ENCODE measurements around the gene CDK14. TPM values are rescaled to one million over a fixed set of nuclear protein-coding genes. Genes with fewer than 3 reads are reported as not detected.

CDK14 gene
- total and polyA plus RNA-seq, 5 experiments from 2014 or later, result 0.15 to 3.6 (median 2.8) TPM; not detected in 2

DNA sequence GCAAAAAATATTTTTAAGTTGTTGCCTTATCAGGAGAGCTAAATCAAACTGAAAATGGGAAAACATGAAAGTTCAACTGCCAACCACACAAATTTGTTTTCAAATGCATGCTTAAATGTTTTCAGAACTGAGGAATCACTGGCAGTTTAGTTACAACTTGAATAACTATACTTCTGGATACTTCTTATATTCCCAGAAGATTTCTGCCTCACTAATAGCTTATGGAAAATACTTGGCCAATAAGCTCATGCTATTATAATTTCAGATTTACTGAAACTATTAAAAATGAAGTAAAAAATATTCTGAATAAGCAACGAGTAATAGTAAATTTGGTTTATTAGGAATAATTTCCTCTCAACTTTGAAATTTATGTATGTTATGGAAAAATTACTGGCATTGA is 222.2 kb downstream of the CDK14 start:
- no peaks in the 10 kb centered on the region for H3K27me3 Mint-ChIP-seq
- POLR2A ChIA-PET, result no interaction called here
- H3K9me3 Mint-ChIP-seq, result peaks cover 0 to 11% (median 6%) of the 10 kb centered on the region in 9 donors
- DNase-seq (no peak), ATAC-seq (no peak)
- H3K36me3 Mint-ChIP-seq, result no peaks in the 10 kb centered on the region
- H3K27ac Mint-ChIP-seq, result no peak overlapping the region
- H3K4me1 Mint-ChIP-seq, result no peaks in the 10 kb centered on the region
- no peak overlapping the region for H3K4me3 Mint-ChIP-seq

DNA sequence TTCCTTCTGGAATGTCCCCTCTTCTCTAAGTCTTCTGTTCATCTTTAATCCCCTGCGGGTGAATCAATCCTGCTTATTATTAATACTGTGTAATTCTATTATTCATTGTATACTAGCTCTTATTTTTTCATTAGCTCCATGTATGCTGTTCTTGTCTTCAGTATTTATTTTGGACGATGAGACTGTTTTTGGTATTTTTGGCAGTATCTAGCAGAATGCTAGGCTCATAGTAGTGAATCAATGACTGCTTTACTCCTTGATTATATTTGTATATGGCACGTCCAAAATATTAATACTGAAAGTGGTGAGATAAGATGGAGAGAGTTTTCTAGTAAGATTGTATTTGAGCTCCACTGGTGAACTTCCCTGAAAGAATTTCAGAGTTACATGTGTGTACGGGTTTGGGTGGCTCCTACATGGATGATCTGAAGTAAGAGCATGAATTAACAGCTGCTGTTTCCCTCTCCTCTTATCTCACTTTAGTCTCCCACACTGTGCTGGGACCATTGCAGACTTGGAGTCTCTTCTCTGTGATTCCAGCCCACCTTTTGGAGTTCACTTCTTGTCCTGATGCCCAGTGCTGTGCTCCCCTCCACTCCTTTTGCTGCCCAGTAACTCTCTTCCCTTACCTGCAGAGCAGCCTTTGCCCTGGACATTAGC is 226.0 kb downstream of the CDK14 start:
- H3K4me3 Mint-ChIP-seq, result no peak overlapping the region
- H3K27ac Mint-ChIP-seq, result no peak overlapping the region
- ATAC-seq, result no peak
- DNase-seq, result no peak
- no peaks in the 10 kb centered on the region for H3K4me1 Mint-ChIP-seq
- no peaks in the 10 kb centered on the region for H3K36me3 Mint-ChIP-seq
- POLR2A ChIA-PET, result no interaction called here
- H3K9me3 Mint-ChIP-seq, result peaks cover 0 to 10% (median 0%) of the 10 kb centered on the region in 9 donors
- H3K27me3 Mint-ChIP-seq, result peaks cover 0 to 2% (median 0%) of the 10 kb centered on the region in 5 donors

DNA sequence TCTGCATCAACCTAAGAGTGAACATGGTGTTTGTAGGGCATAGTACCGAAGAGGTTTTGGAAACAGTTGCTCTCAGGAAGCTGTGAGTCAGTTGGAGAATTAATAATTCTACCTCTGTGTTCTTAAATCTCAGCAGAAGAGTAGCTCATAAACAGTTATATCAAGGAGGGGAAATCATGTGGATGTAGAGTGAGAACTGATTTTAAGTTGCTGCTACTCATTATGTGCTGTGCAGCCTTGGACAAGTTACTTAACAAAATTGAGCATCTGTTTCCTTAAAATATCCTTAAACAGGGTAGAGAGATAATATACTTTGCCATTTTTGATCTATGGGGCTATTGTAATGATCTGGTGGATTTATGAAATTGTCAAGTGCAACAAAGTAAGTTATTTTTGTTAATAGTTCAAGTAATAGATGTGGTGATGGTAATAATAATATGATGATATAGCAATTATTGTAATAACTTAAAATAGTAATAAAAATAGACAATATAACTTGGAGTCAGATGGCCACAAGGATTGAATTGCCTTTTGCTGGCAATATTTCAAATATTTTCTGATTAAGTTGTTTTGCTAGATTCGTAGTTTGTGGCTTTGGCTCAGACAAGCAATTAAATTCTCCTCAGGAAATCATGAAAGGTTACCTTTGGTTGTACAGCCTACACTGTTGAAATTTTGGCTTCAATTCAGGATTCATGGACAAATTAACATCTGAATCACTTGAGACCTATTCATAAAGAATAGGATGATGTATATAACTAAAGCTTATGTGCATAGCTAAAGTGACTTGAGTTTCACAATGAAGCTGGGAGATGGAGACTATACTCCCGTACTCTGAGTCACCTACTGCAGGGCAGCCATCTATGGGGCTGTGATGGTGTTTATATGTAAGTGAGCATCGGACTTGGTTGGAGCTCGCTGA is 228.5 kb downstream of the CDK14 start:
- Mint-ChIP-seq H3K27ac (no peak overlapping the region), H3K4me1 (no peaks in the 10 kb centered on the region), H3K4me3 (no peak overlapping the region), H3K27me3 (peaks cover 0 to 2% (median 0%) of the 10 kb centered on the region in 5 donors), H3K9me3 (peaks cover 0 to 19% (median 5%) of the 10 kb centered on the region in 9 donors), H3K36me3 (no peaks in the 10 kb centered on the region)
- DNase-seq (no peak), ATAC-seq (no peak)
- POLR2A ChIA-PET, result no interaction called here

DNA sequence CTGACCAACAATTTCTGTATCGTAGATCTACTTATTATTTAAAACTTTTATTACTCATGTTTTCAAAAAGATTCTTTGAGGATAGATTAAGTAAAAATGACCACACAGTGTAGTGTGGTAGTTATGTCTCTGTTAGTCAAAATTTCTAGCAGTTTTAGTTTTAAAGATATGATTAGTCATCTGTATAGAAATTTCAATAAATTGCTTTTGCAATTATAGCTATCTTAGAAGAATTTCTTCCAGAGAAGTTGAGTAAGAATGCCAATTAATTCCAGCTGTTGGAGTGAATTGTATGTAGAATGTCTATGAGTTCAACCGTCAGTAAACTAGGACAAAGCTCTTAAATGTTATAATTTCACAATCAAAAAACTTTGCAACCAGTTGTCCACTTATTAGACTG is 229.7 kb downstream of the CDK14 start:
- Mint-ChIP-seq H3K27ac (no peak overlapping the region), H3K4me3 (no peak overlapping the region), H3K27me3 (peaks cover 0 to 2% (median 0%) of the 10 kb centered on the region in 5 donors), H3K4me1 (no peaks in the 10 kb centered on the region), H3K9me3 (peaks cover 0 to 14% (median 6%) of the 10 kb centered on the region in 9 donors), H3K36me3 (peaks cover 0 to 4% (median 0%) of the 10 kb centered on the region in 3 donors)
- DNase-seq, result no peak
- POLR2A ChIA-PET, result no interaction called here
- ATAC-seq, result no peak

DNA sequence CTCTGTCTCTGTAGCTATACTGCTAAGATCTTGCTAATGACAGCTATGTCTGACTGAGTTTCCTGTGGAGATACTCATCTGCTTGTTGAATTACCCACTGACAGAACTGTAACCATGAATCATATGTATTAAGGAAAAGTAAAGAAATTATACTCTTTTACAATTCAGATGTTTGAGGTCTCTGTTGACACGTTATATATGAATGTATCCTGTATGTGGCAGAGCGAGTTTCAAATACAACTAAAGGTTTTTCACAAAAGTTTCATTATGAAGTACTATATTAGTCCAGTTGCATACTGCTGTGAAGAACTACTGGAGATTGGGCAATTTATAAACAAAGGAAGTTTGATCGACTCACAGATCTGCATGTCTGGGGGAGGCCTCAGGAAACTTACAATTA is 232.5 kb downstream of the CDK14 start:
- POLR2A ChIA-PET, result no interaction called here
- Mint-ChIP-seq H3K36me3 (peaks cover 0 to 6% (median 0%) of the 10 kb centered on the region in 3 donors), H3K4me1 (no peaks in the 10 kb centered on the region), H3K9me3 (peaks cover 0 to 25% (median 6%) of the 10 kb centered on the region in 9 donors), H3K27me3 (peaks cover 0 to 2% (median 0%) of the 10 kb centered on the region in 5 donors), H3K4me3 (no peak overlapping the region), H3K27ac (no peak overlapping the region)
- DNase-seq (no peak), ATAC-seq (no peak)

DNA sequence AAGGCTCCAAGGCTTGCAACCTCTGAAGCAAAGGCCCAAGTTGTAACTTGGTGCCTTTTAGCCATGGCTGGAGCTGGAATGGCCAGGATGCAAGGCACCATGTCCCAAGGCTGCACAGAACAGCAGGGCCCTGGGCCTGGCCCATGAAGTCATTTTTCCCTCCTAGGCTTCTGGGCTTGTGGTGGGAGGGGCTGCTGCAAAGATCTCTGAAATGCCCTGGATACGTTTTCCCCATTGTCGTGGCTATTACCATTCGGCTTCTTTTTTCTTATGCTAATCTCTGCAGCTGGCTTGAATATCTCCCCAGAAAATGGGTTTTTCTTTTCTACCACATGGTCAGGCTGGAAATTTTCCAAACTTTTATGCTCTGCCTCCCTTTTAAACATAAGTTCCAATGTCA is 234.2 kb downstream of the CDK14 start:
- Mint-ChIP-seq H3K4me3 (no peak overlapping the region), H3K27me3 (peaks cover 0 to 4% (median 0%) of the 10 kb centered on the region in 5 donors), H3K4me1 (no peaks in the 10 kb centered on the region), H3K27ac (peak overlapping the region in 1 of 10 donors; percentile 71), H3K9me3 (peaks cover 0 to 33% (median 7%) of the 10 kb centered on the region in 9 donors), H3K36me3 (peaks cover 0 to 6% (median 0%) of the 10 kb centered on the region in 3 donors)
- POLR2A ChIA-PET, result no interaction called here
- ATAC-seq (no peak), DNase-seq (no peak)

DNA sequence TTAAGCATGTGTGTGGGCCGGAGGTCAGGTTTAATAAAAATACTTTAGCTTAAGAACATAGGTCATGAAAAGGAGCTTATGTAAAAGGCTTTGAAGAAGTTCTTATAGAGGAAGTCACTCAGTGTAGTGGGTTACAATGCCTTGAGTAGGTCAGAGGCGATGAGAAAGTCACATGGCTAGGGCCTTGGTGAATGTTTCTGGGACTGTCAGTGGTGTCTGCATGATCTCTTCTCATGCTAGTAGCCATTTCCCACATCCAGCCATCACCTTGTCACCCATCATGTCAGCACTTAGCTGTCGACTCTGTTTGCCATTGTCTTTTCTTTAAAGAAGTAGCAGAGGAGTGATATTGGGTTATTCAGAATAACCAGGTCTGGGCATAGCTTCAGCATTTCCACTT is 236.6 kb downstream of the CDK14 start:
- no peaks in the 10 kb centered on the region for H3K4me1 Mint-ChIP-seq
- no peak for ATAC-seq

DNA sequence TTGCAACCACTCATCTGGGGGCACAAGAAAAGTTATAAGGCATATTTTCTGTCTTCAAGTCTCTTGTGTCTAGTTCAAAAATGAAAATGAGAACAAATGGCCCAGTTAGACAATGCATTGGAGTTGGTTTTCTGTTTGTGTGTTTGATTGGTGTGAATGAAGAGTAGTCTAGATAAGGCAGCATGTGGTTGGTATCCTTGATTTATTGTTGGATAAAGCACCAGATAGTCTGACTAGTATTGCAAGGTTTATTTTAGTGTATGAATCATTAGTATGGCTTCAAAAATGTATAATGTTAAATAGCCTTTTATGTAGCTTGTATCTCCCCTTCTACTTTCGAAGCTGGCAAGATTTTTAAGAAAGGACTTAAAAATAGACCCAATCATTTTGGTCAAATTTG is 237.3 kb downstream of the CDK14 start:
- ATAC-seq, result no peak
- peaks cover 0 to 29% (median 13%) of the 10 kb centered on the region in 9 donors for H3K9me3 Mint-ChIP-seq
- POLR2A ChIA-PET, result no interaction called here
- H3K4me3 Mint-ChIP-seq, result no peak overlapping the region
- no peak for DNase-seq
- H3K36me3 Mint-ChIP-seq, result peaks cover 0 to 10% (median 0%) of the 10 kb centered on the region in 3 donors
- H3K27ac Mint-ChIP-seq, result no peak overlapping the region
- peaks cover 0 to 4% (median 0%) of the 10 kb centered on the region in 5 donors for H3K27me3 Mint-ChIP-seq
- no peaks in the 10 kb centered on the region for H3K4me1 Mint-ChIP-seq

More for the DNA sequence above, 236.6 kb downstream of the CDK14 start:
- no peak for DNase-seq
- POLR2A ChIA-PET, result no interaction called here
- peaks cover 0 to 4% (median 0%) of the 10 kb centered on the region in 5 donors for H3K27me3 Mint-ChIP-seq
- H3K27ac Mint-ChIP-seq, result no peak overlapping the region
- peaks cover 0 to 8% (median 0%) of the 10 kb centered on the region in 3 donors for H3K36me3 Mint-ChIP-seq
- H3K4me3 Mint-ChIP-seq, result no peak overlapping the region
- peaks cover 0 to 30% (median 10%) of the 10 kb centered on the region in 9 donors for H3K9me3 Mint-ChIP-seq

DNA sequence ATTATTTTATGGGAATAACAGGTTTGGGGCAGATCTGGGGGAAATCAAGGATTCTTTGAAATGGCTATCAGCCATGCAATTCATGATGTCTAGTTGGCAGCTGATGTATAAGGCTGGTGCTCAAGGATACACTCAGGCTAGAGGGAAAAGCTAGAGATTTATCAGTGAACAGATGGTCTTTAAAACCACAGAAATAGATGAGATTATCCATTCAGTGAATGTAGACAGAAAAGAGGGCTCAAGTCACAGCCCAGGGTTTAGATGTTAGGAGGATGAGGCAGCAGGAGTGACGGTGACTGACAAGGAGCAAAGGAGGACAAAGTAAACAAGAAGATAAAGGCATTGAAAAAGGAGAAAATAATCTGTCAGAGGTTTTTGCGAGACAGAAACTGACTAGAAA is 238.7 kb downstream of the CDK14 start:
- DNase-seq (no peak), ATAC-seq (no peak)
- POLR2A ChIA-PET, result no interaction called here
- Mint-ChIP-seq H3K4me1 (no peaks in the 10 kb centered on the region), H3K27me3 (peaks cover 0 to 4% (median 0%) of the 10 kb centered on the region in 5 donors), H3K36me3 (peaks cover 0 to 19% (median 0%) of the 10 kb centered on the region in 3 donors), H3K27ac (no peak overlapping the region), H3K9me3 (peaks cover 8 to 37% (median 18%) of the 10 kb centered on the region in 9 donors), H3K4me3 (no peak overlapping the region)

DNA sequence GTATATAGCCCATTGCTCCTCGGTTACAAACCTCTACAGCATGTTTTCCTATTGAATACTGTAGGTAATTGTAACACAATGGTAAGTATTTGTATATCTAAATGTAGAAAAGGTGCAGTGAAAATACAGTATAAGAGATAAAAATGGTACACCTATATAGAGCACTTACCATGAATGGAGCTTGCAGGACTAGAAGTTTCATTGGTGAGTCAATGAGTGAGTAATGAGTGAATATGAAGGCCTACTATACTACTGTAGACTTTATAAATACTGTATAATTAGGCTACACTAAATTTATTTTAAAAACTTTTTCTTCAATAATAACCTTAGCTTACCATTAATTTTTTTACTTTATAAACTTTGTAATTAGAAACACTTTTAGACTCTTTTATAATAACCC is 239.7 kb downstream of the CDK14 start:
- no peak for DNase-seq
- H3K27me3 Mint-ChIP-seq, result peaks cover 0 to 4% (median 0%) of the 10 kb centered on the region in 5 donors
- H3K4me1 Mint-ChIP-seq, result no peaks in the 10 kb centered on the region
- H3K9me3 Mint-ChIP-seq, result peaks cover 8 to 34% (median 19%) of the 10 kb centered on the region in 9 donors
- no peak overlapping the region for H3K4me3 Mint-ChIP-seq
- POLR2A ChIA-PET, result no interaction called here
- H3K36me3 Mint-ChIP-seq, result peaks cover 0 to 14% (median 0%) of the 10 kb centered on the region in 3 donors
- H3K27ac Mint-ChIP-seq, result no peak overlapping the region
- no peak for ATAC-seq

DNA sequence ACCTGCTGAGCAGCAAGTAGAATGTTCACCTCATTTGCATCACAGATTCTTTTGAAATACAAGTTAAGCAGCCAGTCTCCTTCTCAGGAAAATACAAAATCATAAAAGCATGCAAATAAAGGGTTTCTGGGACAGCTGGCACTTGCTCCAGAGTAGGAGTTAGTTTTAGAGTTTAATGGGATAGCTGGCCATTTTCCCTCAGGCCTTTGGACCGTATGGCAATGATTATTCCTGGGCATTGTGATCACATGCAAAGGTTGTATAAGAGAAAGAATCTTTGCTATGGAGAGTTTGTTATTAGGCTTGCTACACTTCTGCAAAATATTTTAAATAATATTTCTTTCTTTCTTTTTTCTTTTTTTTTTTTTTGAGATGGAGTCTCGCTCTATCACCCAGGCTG is 240.8 kb downstream of the CDK14 start:
- Mint-ChIP-seq H3K27me3 (peaks cover 0 to 4% (median 0%) of the 10 kb centered on the region in 5 donors), H3K36me3 (peaks cover 0 to 13% (median 0%) of the 10 kb centered on the region in 3 donors), H3K4me1 (peaks cover 0 to 1% (median 0%) of the 10 kb centered on the region in 4 donors), H3K4me3 (no peak overlapping the region), H3K27ac (no peak overlapping the region), H3K9me3 (peaks cover 5 to 32% (median 19%) of the 10 kb centered on the region in 9 donors)
- no peak for DNase-seq
- ATAC-seq, result no peak
- POLR2A ChIA-PET, result no interaction called here

DNA sequence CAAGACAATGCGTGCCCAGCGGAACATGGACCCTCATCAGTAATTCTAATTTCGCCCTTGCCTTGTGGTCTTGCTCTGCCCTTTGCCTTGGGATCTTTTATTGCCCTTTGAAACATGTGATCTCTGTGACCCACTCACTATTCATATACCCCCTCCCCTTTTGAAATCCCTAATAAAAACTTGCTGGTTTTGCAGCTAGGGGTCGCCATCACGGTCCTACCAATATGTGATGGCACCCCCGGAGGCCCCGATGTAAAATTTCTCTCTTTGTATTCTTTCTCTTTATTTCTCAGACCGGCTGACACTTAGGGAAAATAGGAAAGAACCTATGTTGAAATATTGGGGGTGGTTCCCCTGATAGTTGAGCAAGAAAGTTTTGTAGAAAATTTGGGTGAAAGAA is 242.7 kb downstream of the CDK14 start:
- no peak for DNase-seq
- Mint-ChIP-seq H3K36me3 (peaks cover 0 to 13% (median 0%) of the 10 kb centered on the region in 3 donors), H3K4me3 (no peak overlapping the region), H3K27me3 (peaks cover 0 to 4% (median 0%) of the 10 kb centered on the region in 5 donors), H3K4me1 (peaks cover 0 to 5% (median 0%) of the 10 kb centered on the region in 4 donors), H3K9me3 (peaks cover 5 to 32% (median 19%) of the 10 kb centered on the region in 9 donors), H3K27ac (peak overlapping the region in 1 of 10 donors; percentile 31)
- POLR2A ChIA-PET, result no interaction called here
- no peak for ATAC-seq

DNA sequence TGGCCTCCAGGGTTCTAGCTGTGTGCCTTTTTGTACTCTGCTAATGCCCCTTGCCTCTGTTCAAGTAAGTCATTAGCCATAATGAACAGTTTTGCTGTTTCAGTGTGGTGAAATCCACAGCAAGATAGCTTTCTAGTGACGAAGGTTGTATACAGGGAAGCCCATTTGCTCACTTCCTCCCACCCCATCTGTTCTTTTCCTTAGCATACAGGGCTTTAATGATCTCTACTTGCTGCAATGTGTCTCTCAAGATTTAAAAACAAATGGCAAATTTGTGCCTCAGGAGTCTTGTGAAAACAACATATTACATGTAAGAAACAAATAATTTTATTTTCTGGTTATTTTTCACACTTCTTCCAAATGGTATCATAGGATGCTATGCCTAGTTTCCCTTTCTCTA is 243.2 kb downstream of the CDK14 start:
- Mint-ChIP-seq H3K9me3 (peaks cover 5 to 32% (median 16%) of the 10 kb centered on the region in 9 donors), H3K27me3 (peaks cover 0 to 4% (median 0%) of the 10 kb centered on the region in 5 donors), H3K27ac (no peak overlapping the region), H3K36me3 (peaks cover 0 to 13% (median 0%) of the 10 kb centered on the region in 3 donors), H3K4me1 (peaks cover 0 to 5% (median 0%) of the 10 kb centered on the region in 4 donors), H3K4me3 (no peak overlapping the region)
- ATAC-seq (no peak), DNase-seq (no peak)
- POLR2A ChIA-PET, result no interaction called here

All from naive thymus-derived CD8-positive, alpha-beta T cell (primary cell).